CD14-positive monocyte (primary cell): ENCODE data around the gene SLC35A3. TPM values are rescaled to one million over a fixed set of nuclear protein-coding genes. Genes with fewer than 3 reads are reported as not detected.

Experiments
- DNase-seq, 3 donors: peaks; one replicate each; pipeline ENCODE4 v3.0.0-alpha.2; 2011 to 2022
- H2AFZ ChIP-seq: 2 replicates; pipeline ENCODE4 v1.6.0; 2012; ENCODE audit warnings: mild to moderate bottlenecking, low read depth, low read length, inconsistent platforms; ENCODE audit not compliant: insufficient read depth, poor library complexity, severe bottlenecking
- H3K27ac ChIP-seq, 2 donors: 1 replicate in 1 of 2; 2 replicates in 1 of 2; pipeline ENCODE4 v1.5.1; 2012 to 2013; ENCODE audit warnings: low read length in 2 of 2, control low read depth in 1 of 2, inconsistent platforms in 1 of 2, low read depth in 1 of 2, mild to moderate bottlenecking in 1 of 2
- H3K27me3 ChIP-seq, 2 donors: one replicate each; pipeline versions ENCODE4 v1.6.0 to v1.6.1; 2011 to 2013; ENCODE audit warnings: low read length in 2 of 2; ENCODE audit not compliant: control insufficient read depth in 2 of 2, insufficient read depth in 2 of 2
- H3K36me3 ChIP-seq, 2 donors: replicated peaks in 1 of 2; 1 replicate in 1 of 2; 2 replicates in 1 of 2; pipeline versions ENCODE4 v1.5.1 to v1.6.1; 2012 to 2013; ENCODE audit warnings: low read length in 2 of 2, control low read depth in 1 of 2, inconsistent platforms in 1 of 2, mild to moderate bottlenecking in 1 of 2; ENCODE audit not compliant: insufficient read depth in 2 of 2, control insufficient read depth in 1 of 2
- H3K4me1 ChIP-seq, 2 donors: 1 replicate in 1 of 2; 2 replicates in 1 of 2; pipeline versions ENCODE4 v1.5.1 to v1.6.1; 2012 to 2013; ENCODE audit warnings: low read length in 2 of 2, control low read depth in 1 of 2, inconsistent platforms in 1 of 2, mild to moderate bottlenecking in 1 of 2, moderate library complexity in 1 of 2; ENCODE audit not compliant: insufficient read depth in 2 of 2, control insufficient read depth in 1 of 2
- H3K4me2 ChIP-seq: replicated peaks from 2 replicates; pipeline ENCODE3; 2012; ENCODE audit warnings: low read length, moderate library complexity, mild to moderate bottlenecking; ENCODE audit not compliant: poor library complexity, severe bottlenecking; ENCODE audit errors: extremely low read depth
- H3K4me3 ChIP-seq, 3 experiments: fragments of 200-600 bp in 1 of 3; sonication (generic) in 1 of 3; replicated peaks in 1 of 3; 1 replicate in 2 of 3; 2 replicates in 1 of 3; pipeline ENCODE4 v1.5.1; 2011 to 2013; ENCODE audit warnings: low read length in 3 of 3, mild to moderate bottlenecking in 3 of 3, control low read depth in 2 of 3, low read depth in 2 of 3, inconsistent platforms in 1 of 3, moderate library complexity in 1 of 3
- H3K79me2 ChIP-seq: 2 replicates; pipeline ENCODE4 v1.6.0; 2012; ENCODE audit warnings: mild to moderate bottlenecking, control low read depth, inconsistent platforms, low read length, moderate library complexity; ENCODE audit not compliant: insufficient read depth
- H3K9ac ChIP-seq: 2 replicates; pipeline ENCODE4 v1.6.0; 2017; ENCODE audit warnings: low read length, mild to moderate bottlenecking; ENCODE audit not compliant: insufficient read depth, poor library complexity, severe bottlenecking
- H3K9me3 ChIP-seq, 2 donors: replicated peaks in 1 of 2; 1 replicate in 1 of 2; 2 replicates in 1 of 2; pipeline versions ENCODE4 v1.5.1 to v1.6.1; 2012 to 2013; ENCODE audit warnings: low read length in 2 of 2, control low read depth in 1 of 2; ENCODE audit not compliant: control insufficient read depth in 1 of 2, insufficient read depth in 1 of 2
- H4K20me1 ChIP-seq: 2 replicates; pipeline ENCODE4 v1.6.0; 2012; ENCODE audit warnings: mild to moderate bottlenecking, low read length, control low read depth, moderate library complexity; ENCODE audit not compliant: insufficient read depth
- H3K27ac Mint-ChIP-seq, 7 donors: one replicate each; pipeline ENCODE4 v1.8.0; 2020; ENCODE audit warnings: mild to moderate bottlenecking in 7 of 7, mixed read lengths in 7 of 7, moderate library complexity in 6 of 7, inconsistent platforms in 2 of 7
- H3K27me3 Mint-ChIP-seq, 3 donors: one replicate each; pipeline ENCODE4 v1.8.0; 2021 to 2022; ENCODE audit warnings: low read depth in 3 of 3, mild to moderate bottlenecking in 3 of 3, mixed read lengths in 3 of 3, moderate library complexity in 3 of 3, inconsistent platforms in 1 of 3
- H3K36me3 Mint-ChIP-seq, 2 donors: one replicate each; pipeline ENCODE4 v1.8.0; 2020; ENCODE audit warnings: mixed read lengths in 2 of 2, inconsistent platforms in 1 of 2, mild to moderate bottlenecking in 1 of 2
- H3K4me1 Mint-ChIP-seq: one replicate; pipeline ENCODE4 v1.8.0; 2020; ENCODE audit warnings: mild to moderate bottlenecking, mixed read lengths
- H3K4me3 Mint-ChIP-seq, 2 donors: one replicate each; pipeline ENCODE4 v1.8.0; 2020; ENCODE audit warnings: mild to moderate bottlenecking in 2 of 2, mixed read lengths in 2 of 2, moderate library complexity in 1 of 2
- H3K9me3 Mint-ChIP-seq, 7 donors: one replicate each; pipeline ENCODE4 v1.8.0; 2020 to 2022; ENCODE audit warnings: mixed read lengths in 7 of 7, mild to moderate bottlenecking in 6 of 7, moderate library complexity in 6 of 7, inconsistent platforms in 2 of 7
- WGBS: methylation state at CpG from one replicate; pipeline ENCODE4 v1.1.5; 2013; ENCODE audit warnings: missing lambda C conversion rate; ENCODE audit not compliant: insufficient coverage; 5-methylcytosine and 5-hydroxymethylcytosine counted together
- intact Hi-C, 2 donors: fragments of 100-400 bp; cut with micrococcal nuclease; formaldehyde crosslinking; loops; one replicate each; pipeline versions ENCODE4 v1.15.0 to v1.15.1; 2023
- polyA plus RNA-seq, 3 donors: library from polyadenylated mRNA; depleted of rRNA in 1 of 3; unstranded in 2 of 3; stranded (reverse) in 1 of 3; fragments of 300-500 nt in 2 of 3; fragments of >200 nt in 1 of 3; fragmentation: Illumina TruSeq in 2 of 3; gene quantifications; 1 replicate in 2 of 3; 2 replicates in 1 of 3; pipeline ENCODE4 v1.2.3, GENCODE V29; 2012 to 2021
- TF ChIP-seq, protein P1 (sequence below): fragments of 200-600 bp; IDR thresholded peaks from one replicate; pipeline ENCODE4 v1.8.0; 2022; ENCODE audit warnings: antibody characterized with exemption, mild to moderate bottlenecking

The SLC35A3 gene
- polyA plus RNA-seq, 3 donors = 10.1 to 14.3 (median 13.0) TPM

DNA sequence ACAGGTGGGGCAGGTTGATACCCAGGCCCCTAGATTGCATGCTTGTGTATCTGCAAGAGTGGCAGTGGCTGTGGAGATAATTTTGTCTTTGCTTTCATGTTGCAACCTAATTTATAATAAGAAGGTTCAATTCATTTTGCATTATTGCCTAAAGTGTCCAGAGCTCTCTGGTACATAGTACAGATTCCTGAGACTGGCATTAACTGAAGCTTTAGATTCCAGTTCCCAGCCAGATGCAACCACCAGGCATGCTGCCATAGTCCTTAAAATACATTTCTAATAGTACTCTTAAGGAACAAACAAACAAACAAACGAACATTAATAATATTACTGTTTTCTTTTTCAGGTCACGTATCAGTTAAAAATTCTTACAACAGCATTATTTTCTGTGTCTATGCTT is 36.9 kb downstream of the SLC35A3 start:
- Mint-ChIP-seq H3K9me3 (peaks cover 0 to 15% (median 10%) of the 10 kb centered on the region in 7 donors), H3K4me3 (no peak overlapping the region), H3K27ac (no peak overlapping the region), H3K4me1 (peaks cover 2% of the 10 kb centered on the region), H3K27me3 (peaks cover 0 to 2% (median 0%) of the 10 kb centered on the region in 3 donors), H3K36me3 (peaks cover 37 to 57% of the 10 kb centered on the region in 2 donors)
- Histone ChIP-seq H3K4me2 (no peak overlapping the region), H3K79me2 (no peaks in the 10 kb centered on the region), H3K36me3 (peaks cover 7 to 40% of the 10 kb centered on the region in 2 donors), H3K27me3 (no peaks in the 10 kb centered on the region), H3K9me3 (peaks cover 5 to 7% of the 10 kb centered on the region in 2 donors), H2AFZ (no peak overlapping the region), H3K4me3 (no peak overlapping the region), H3K9ac (no peak overlapping the region), H4K20me1 (no peaks in the 10 kb centered on the region), H3K4me1 (no peaks in the 10 kb centered on the region), H3K27ac (no peak overlapping the region)
- no CpG with 5 or more reads among the region's 2 CpGs for whole genome bisulfite sequencing
- intact Hi-C loops = no loop called here
- no peak for DNase-seq
- TF ChIP-seq, protein P1, sequence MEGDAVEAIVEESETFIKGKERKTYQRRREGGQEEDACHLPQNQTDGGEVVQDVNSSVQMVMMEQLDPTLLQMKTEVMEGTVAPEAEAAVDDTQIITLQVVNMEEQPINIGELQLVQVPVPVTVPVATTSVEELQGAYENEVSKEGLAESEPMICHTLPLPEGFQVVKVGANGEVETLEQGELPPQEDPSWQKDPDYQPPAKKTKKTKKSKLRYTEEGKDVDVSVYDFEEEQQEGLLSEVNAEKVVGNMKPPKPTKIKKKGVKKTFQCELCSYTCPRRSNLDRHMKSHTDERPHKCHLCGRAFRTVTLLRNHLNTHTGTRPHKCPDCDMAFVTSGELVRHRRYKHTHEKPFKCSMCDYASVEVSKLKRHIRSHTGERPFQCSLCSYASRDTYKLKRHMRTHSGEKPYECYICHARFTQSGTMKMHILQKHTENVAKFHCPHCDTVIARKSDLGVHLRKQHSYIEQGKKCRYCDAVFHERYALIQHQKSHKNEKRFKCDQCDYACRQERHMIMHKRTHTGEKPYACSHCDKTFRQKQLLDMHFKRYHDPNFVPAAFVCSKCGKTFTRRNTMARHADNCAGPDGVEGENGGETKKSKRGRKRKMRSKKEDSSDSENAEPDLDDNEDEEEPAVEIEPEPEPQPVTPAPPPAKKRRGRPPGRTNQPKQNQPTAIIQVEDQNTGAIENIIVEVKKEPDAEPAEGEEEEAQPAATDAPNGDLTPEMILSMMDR = no peak

DNA sequence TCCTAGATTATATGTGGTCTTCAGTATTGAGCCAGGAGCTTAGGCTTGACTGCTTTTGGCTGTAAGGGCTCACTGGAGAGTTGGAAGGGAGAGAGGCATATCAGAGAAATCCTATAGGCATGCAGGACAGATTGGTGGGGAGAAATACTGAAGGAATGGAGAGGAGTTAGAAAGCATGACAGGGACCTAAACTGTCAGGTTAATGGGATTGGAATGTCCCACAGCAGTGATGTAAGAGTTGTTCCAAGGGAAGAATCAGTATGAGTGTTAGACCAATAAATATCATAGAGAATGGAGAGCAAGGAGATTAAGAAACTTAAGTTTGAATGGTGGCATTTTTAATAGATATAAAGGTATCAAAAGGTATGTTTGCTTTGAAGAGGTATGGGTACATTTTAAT is 39.7 kb downstream of the SLC35A3 start:
- H3K9ac ChIP-seq = no peak overlapping the region
- TF ChIP-seq, protein P1 = no peak
- H3K9me3 Mint-ChIP-seq = peaks cover 0 to 13% (median 10%) of the 10 kb centered on the region in 7 donors
- intact Hi-C loops = no loop called here
- H3K27me3 ChIP-seq = no peaks in the 10 kb centered on the region
- H3K36me3 ChIP-seq = peaks cover 12 to 48% of the 10 kb centered on the region in 2 donors
- no peaks in the 10 kb centered on the region for H3K4me1 ChIP-seq
- H3K4me3 Mint-ChIP-seq = no peak overlapping the region
- no peaks in the 10 kb centered on the region for H3K4me1 Mint-ChIP-seq
- no peak overlapping the region for H3K27ac ChIP-seq
- H3K79me2 ChIP-seq = no peaks in the 10 kb centered on the region
- no peak for DNase-seq
- H4K20me1 ChIP-seq = no peaks in the 10 kb centered on the region
- H3K27ac Mint-ChIP-seq = peak overlapping the region in 1 of 7 donors; percentile 83
- no peak overlapping the region for H3K4me3 ChIP-seq
- no peaks in the 10 kb centered on the region for H3K27me3 Mint-ChIP-seq
- peaks cover 5 to 7% of the 10 kb centered on the region in 2 donors for H3K9me3 ChIP-seq
- H3K36me3 Mint-ChIP-seq = peaks cover 33 to 40% of the 10 kb centered on the region in 2 donors
- no peak overlapping the region for H3K4me2 ChIP-seq
- no peak overlapping the region for H2AFZ ChIP-seq
